C4-2B (cell line): Measurements from ENCODE around the gene PFDN4.
A peak's percentile ranks its signal among the peaks of the same experiment; 100 is the strongest.

Experiments used
- H3K27ac ChIP-seq: fragments of 450-650 bp; 2 replicates; pipeline ENCODE4 v1.5.1; 2017
- ZFX ChIP-seq: fragments of 450-650 bp; IDR thresholded peaks from 2 replicates; pipeline ENCODE4 v1.6.1; 2017
- TF ChIP-seq, protein P1 (sequence below): fragments of 450-650 bp; conservative IDR thresholded peaks from 2 replicates; pipeline ENCODE4 v1.5.1; 2017; ENCODE audit warnings: mild to moderate bottlenecking

PFDN4 gene

DNA sequence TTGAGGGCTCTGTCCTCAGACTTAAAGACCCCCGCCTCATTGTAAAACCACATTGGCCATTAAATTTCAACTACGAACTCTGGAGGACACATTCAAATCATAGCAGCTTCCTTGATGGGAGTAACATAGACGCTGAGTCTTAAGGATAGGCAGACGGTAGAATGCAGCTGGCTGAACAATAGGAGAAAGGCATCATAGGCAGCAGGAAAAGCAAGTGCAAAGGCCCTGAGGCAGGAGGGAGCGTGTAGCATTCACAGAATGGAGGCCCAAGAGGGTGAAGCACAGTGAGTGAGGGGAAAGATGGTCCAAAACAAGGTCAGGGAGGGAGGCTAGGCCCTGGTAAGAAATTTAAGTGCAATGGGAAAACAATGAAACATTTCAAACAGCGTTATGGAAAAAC, 8.6 kb upstream of the PFDN4 start:
- H3K27ac ChIP-seq = no peak overlapping the region
- TF ChIP-seq ZFX = no peak
- TF ChIP-seq, protein P1, sequence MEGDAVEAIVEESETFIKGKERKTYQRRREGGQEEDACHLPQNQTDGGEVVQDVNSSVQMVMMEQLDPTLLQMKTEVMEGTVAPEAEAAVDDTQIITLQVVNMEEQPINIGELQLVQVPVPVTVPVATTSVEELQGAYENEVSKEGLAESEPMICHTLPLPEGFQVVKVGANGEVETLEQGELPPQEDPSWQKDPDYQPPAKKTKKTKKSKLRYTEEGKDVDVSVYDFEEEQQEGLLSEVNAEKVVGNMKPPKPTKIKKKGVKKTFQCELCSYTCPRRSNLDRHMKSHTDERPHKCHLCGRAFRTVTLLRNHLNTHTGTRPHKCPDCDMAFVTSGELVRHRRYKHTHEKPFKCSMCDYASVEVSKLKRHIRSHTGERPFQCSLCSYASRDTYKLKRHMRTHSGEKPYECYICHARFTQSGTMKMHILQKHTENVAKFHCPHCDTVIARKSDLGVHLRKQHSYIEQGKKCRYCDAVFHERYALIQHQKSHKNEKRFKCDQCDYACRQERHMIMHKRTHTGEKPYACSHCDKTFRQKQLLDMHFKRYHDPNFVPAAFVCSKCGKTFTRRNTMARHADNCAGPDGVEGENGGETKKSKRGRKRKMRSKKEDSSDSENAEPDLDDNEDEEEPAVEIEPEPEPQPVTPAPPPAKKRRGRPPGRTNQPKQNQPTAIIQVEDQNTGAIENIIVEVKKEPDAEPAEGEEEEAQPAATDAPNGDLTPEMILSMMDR = no peak

DNA sequence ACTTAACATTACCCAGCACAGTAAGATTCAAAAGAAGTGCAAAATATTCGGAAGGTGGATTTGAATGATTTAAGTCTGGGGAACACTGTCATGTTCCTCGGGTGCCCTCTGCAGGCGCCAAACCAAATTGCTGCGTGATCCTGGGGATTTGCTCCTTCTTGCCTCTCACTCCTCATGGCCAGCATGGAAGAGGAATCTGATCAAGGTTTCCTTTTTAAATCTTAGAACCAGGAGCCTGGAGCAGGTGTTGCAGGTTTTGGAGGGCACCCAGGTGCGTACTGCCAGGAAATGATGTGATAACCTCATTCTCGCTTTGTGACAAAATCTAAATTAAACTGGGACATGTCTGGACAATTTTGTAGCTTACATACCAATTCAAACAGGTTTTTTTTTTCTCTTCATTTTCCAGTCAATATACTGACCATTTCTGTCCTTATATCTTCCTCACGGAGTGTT, 8.1 kb upstream of the PFDN4 start:
- TF ChIP-seq, protein P1 = peak; percentile 97
- no peak for TF ChIP-seq ZFX
- no peak overlapping the region for H3K27ac ChIP-seq

DNA sequence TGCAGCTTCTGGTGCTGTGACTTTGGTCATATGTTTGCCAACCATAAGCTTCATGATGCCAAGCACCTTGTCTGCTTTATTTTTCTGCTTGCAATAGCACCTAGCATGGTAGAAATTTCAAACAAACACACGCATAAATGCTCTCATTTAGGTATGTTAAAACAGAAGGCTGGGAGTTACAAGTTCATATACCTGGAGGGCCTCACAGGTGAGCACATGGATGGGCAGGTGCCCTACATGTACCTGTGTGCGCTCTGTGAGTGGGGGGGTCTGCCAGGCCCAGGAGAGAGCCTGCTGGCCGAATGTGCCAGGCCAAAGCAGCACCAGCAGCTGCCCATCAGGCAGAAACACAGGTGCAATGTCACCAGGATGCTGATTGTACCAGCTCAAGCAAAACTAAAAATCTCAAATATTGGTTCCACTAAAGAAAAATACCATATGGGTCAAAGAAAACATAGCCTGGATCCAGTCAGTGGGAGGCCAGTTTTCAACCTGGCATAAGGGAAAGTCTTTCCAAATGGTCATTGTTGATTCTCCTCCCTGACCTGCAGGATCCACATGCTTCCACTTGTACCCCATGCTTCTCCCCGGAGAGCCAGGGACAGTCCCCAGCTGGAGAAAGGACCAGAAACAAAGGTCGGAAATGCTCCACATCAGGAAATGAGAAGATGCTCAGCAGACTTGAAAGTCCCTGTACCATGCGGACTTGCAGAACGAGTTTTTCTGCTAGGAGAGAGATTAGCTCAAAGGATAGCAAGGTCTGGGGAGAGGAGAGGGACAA, 7.2 kb upstream of the PFDN4 start:
- TF ChIP-seq, protein P1 = no peak
- no peak for TF ChIP-seq ZFX
- no peak overlapping the region for H3K27ac ChIP-seq

DNA sequence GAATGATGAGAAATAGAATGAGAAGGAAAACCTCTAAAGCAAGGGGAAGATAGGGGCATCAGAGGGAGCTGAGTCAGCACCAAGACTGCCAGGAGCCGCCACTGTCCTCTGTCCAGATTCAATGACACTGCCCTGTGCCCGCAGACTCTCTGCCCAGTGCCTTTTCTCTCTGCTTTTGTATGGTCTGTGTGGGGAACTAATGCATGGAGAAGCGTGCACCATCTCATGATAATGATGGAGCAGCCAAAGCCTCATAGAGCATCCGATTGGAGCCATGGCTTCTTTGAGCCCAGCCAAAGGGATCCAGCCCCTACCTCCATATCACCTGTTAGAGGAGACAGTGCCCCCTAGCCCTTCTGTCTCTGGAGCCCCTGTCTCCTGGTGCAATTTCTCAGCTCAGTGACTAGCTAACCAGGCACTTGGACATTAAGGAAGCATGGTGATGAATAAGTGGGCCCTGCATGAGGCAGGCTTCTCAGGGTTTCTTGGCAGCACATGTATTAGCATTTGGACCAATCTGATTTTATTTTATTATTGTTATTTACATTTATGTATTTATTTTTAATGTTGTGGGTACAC, 6.5 kb upstream of the PFDN4 start:
- H3K27ac ChIP-seq = no peak overlapping the region
- TF ChIP-seq, protein P1 = no peak
- no peak for TF ChIP-seq ZFX

DNA sequence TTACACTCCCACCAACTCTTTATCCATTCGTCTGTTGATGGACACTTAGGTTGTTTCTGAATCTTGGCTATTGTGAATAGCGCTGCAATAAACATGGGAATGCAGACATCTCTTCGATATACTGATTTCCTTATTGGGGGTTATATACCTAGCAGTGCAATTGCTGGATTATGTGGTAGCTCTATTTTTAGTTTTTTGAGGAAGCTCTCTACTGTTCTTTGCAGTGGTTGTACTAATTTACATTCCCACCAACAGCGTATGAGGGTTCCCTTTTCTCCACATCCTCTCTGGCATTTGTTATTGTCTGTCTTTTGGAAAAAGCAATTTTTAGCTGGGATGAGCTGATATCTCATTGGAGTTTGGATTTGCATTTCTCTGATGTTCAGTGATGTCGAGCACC, 4.6 kb upstream of the PFDN4 start:
- TF ChIP-seq, protein P1 = no peak
- TF ChIP-seq ZFX = no peak
- no peak overlapping the region for H3K27ac ChIP-seq

DNA sequence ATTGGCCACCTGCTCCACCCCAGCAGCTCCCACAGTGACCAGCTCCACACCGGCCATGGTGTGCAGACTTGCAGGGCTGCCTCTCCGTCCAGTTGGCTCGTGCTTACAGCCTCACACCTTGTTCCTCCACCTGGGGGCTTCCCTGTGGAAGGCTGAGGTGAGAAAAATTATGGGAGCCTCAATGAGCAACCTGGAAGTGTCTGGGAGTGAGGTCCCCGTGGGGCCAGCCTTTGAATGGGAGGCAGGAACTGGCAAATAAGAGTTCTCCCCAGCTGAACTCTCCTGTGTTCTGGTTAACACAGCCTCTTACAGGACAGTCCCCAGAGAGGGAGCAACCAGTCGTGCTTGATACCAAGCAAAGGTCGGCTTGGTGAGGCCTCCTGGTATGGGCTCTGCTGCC, 3.8 kb upstream of the PFDN4 start:
- no peak for TF ChIP-seq ZFX
- TF ChIP-seq, protein P1 = no peak
- H3K27ac ChIP-seq = no peak overlapping the region

DNA sequence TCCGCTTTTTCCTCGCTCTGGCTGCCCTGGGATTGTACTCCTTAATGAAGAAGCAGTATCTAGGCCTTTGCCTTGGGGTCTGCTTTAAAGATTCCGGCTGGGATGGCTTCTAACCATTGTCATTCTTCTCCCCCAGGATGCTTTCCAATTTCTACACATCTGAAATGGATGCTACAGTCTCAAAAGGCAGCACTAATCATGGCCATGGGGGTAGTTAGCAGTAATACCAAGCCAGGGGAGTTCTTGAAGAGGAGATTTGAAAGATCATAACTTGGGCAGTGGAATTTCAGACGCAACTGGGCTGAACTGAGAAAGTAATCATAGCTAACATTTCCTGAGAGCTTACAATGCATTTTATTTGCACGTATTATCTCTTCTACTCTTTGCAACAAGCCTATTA, 3.4 kb upstream of the PFDN4 start:
- no peak for TF ChIP-seq ZFX
- TF ChIP-seq, protein P1 = no peak

More for the DNA sequence above, 3.4 kb upstream of the PFDN4 start:
- no peak overlapping the region for H3K27ac ChIP-seq
